ENCODE results near the gene WDR26.

WDR26 gene

DNA sequence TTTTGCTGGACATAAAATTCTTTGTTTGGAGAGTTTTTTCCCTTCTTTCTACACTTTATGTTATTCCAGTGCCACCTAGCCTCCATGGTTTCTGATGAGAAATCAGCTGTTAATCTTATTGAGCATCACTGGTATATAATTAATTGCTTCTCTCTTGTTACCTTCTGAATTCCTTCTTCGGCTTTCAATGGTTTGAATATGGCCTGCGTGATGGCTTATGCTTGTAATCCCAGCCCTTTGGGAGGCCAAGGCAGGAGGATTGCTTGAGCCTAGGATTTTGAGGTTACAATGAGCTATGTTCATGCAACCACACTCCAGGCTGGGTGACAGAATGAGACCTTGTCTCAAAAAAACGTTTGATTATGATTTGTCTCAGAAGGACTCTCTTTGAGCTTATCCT is 90.9 kb downstream of the WDR26 start (continued):
- no peak for TF ChIP-seq GLI4 (tag by site-specific recombination; IDR thresholded peaks at IDR 0.05)
- no peak for TF ChIP-seq ZNF114 (tag by site-specific recombination; IDR thresholded peaks at IDR 0.05)
- no peak for TF ChIP-seq FEZF1 (tag by site-specific recombination; IDR thresholded peaks at IDR 0.05)
- TF ChIP-seq REPIN1 (tag by site-specific recombination; IDR thresholded peaks at IDR 0.05; ENCODE audit: low read depth), result no peak
- TF ChIP-seq ZSCAN23 (tag by site-specific recombination; IDR thresholded peaks at IDR 0.05), result no peak
- TF ChIP-seq ZNF785 (tag by site-specific recombination; IDR thresholded peaks at IDR 0.05), result no peak
- TF ChIP-seq ZNF175 (tag by site-specific recombination; IDR thresholded peaks at IDR 0.05), result no peak
- no peak for TF ChIP-seq ZNF366 (tag by site-specific recombination; conservative IDR thresholded peaks at IDR 0.05)
- no peak for TF ChIP-seq ZNF501 (tag by site-specific recombination; IDR thresholded peaks at IDR 0.05)
- peak; percentile 35; the same call in 1 of the 2 replicates for TF ChIP-seq KLF8 (tag by site-specific recombination; IDR thresholded peaks at IDR 0.05)
- peak; percentile 87; the same call in 1 of the 2 replicates for TF ChIP-seq TRIM28 (IDR thresholded peaks at IDR 0.05; ENCODE audit: borderline replicate concordance, low read length)
- TF ChIP-seq, protein P1, sequence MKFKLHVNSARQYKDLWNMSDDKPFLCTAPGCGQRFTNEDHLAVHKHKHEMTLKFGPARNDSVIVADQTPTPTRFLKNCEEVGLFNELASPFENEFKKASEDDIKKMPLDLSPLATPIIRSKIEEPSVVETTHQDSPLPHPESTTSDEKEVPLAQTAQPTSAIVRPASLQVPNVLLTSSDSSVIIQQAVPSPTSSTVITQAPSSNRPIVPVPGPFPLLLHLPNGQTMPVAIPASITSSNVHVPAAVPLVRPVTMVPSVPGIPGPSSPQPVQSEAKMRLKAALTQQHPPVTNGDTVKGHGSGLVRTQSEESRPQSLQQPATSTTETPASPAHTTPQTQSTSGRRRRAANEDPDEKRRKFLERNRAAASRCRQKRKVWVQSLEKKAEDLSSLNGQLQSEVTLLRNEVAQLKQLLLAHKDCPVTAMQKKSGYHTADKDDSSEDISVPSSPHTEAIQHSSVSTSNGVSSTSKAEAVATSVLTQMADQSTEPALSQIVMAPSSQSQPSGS (tag by site-specific recombination; IDR thresholded peaks at IDR 0.05; ENCODE audit: low read depth), result no peak
- no peak for TF ChIP-seq ZNF37A (tag by site-specific recombination; IDR thresholded peaks at IDR 0.05)
- TF ChIP-seq ZNF391 (tag by site-specific recombination; IDR thresholded peaks at IDR 0.05; ENCODE audit: borderline replicate concordance, low read depth), result 0 out of 2 replicates have a peak, but pooled peaks have one; percentile 26
- TF ChIP-seq, protein P2, sequence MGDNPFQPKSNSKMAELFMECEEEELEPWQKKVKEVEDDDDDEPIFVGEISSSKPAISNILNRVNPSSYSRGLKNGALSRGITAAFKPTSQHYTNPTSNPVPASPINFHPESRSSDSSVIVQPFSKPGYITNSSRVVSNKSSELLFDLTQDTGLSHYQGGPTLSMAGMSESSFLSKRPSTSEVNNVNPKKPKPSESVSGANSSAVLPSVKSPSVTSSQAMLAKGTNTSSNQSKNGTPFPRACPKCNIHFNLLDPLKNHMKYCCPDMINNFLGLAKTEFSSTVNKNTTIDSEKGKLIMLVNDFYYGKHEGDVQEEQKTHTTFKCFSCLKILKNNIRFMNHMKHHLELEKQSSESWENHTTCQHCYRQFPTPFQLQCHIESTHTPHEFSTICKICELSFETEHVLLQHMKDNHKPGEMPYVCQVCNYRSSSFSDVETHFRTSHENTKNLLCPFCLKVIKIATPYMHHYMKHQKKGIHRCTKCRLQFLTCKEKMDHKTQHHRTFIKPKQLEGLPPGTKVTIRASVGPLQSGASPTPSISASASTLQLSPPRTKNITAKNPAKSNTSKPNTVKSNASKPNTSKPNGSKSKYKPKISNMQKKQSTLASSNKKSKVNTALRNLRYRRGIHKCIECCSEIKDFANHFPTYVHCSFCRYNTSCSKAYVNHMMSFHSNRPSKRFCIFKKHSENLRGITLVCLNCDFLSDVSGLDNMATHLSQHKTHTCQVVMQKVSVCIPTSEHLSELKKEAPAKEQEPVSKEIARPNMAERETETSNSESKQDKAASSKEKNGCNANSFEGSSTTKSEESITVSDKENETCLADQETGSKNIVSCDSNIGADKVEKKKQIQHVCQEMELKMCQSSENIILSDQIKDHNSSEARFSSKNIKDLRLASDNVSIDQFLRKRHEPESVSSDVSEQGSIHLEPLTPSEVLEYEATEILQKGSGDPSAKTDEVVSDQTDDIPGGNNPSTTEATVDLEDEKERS (tag by site-specific recombination; IDR thresholded peaks at IDR 0.05), result peak; percentile 99
- TF ChIP-seq MYNN (tag by site-specific recombination; IDR thresholded peaks at IDR 0.05; ENCODE audit: borderline replicate concordance), result no peak
- TF ChIP-seq, protein P3, sequence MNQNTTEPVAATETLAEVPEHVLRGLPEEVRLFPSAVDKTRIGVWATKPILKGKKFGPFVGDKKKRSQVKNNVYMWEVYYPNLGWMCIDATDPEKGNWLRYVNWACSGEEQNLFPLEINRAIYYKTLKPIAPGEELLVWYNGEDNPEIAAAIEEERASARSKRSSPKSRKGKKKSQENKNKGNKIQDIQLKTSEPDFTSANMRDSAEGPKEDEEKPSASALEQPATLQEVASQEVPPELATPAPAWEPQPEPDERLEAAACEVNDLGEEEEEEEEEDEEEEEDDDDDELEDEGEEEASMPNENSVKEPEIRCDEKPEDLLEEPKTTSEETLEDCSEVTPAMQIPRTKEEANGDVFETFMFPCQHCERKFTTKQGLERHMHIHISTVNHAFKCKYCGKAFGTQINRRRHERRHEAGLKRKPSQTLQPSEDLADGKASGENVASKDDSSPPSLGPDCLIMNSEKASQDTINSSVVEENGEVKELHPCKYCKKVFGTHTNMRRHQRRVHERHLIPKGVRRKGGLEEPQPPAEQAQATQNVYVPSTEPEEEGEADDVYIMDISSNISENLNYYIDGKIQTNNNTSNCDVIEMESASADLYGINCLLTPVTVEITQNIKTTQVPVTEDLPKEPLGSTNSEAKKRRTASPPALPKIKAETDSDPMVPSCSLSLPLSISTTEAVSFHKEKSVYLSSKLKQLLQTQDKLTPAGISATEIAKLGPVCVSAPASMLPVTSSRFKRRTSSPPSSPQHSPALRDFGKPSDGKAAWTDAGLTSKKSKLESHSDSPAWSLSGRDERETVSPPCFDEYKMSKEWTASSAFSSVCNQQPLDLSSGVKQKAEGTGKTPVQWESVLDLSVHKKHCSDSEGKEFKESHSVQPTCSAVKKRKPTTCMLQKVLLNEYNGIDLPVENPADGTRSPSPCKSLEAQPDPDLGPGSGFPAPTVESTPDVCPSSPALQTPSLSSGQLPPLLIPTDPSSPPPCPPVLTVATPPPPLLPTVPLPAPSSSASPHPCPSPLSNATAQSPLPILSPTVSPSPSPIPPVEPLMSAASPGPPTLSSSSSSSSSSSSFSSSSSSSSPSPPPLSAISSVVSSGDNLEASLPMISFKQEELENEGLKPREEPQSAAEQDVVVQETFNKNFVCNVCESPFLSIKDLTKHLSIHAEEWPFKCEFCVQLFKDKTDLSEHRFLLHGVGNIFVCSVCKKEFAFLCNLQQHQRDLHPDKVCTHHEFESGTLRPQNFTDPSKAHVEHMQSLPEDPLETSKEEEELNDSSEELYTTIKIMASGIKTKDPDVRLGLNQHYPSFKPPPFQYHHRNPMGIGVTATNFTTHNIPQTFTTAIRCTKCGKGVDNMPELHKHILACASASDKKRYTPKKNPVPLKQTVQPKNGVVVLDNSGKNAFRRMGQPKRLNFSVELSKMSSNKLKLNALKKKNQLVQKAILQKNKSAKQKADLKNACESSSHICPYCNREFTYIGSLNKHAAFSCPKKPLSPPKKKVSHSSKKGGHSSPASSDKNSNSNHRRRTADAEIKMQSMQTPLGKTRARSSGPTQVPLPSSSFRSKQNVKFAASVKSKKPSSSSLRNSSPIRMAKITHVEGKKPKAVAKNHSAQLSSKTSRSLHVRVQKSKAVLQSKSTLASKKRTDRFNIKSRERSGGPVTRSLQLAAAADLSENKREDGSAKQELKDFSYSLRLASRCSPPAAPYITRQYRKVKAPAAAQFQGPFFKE (tag by site-specific recombination; IDR thresholded peaks at IDR 0.05; ENCODE audit: borderline replicate concordance), result no peak
- no peak for TF ChIP-seq ZBTB7A (tag by site-specific recombination; IDR thresholded peaks at IDR 0.05; ENCODE audit: low read depth)
- TF ChIP-seq, protein P4, sequence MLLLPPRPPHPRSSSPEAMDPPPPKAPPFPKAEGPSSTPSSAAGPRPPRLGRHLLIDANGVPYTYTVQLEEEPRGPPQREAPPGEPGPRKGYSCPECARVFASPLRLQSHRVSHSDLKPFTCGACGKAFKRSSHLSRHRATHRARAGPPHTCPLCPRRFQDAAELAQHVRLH (tag by site-specific recombination; IDR thresholded peaks at IDR 0.05), result peak; percentile 43; the same call in 1 of the 2 replicates
- peak; percentile 93 for TF ChIP-seq SETDB1 (IDR thresholded peaks at IDR 0.05; ENCODE audit: insufficient read length, low read length)
- TF ChIP-seq, protein P5, sequence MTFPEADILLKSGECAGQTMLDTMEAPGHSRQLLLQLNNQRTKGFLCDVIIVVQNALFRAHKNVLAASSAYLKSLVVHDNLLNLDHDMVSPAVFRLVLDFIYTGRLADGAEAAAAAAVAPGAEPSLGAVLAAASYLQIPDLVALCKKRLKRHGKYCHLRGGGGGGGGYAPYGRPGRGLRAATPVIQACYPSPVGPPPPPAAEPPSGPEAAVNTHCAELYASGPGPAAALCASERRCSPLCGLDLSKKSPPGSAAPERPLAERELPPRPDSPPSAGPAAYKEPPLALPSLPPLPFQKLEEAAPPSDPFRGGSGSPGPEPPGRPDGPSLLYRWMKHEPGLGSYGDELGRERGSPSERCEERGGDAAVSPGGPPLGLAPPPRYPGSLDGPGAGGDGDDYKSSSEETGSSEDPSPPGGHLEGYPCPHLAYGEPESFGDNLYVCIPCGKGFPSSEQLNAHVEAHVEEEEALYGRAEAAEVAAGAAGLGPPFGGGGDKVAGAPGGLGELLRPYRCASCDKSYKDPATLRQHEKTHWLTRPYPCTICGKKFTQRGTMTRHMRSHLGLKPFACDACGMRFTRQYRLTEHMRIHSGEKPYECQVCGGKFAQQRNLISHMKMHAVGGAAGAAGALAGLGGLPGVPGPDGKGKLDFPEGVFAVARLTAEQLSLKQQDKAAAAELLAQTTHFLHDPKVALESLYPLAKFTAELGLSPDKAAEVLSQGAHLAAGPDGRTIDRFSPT (tag by site-specific recombination; IDR thresholded peaks at IDR 0.05), result no peak
- 0 out of 2 replicates have a peak, but pooled peaks have one; percentile 6 for TF ChIP-seq ZNF555 (tag by site-specific recombination; conservative IDR thresholded peaks at IDR 0.05)
- TF ChIP-seq IKZF3 (tag by site-specific recombination; IDR thresholded peaks at IDR 0.05), result no peak
- TF ChIP-seq ZNF155 (tag by site-specific recombination; IDR thresholded peaks at IDR 0.05), result no peak
- peak; percentile 100 for TF ChIP-seq ZNF626 (tag by site-specific recombination; IDR thresholded peaks at IDR 0.05)

Data from HEK293 (cell line).